ENCODE data around the gene FSIP1. TPM values are rescaled to one million over a fixed set of nuclear protein-coding genes. Genes with fewer than 3 reads are reported as not detected.

Gene FSIP1
- total and polyA plus RNA-seq, 4 donors = 3.6 to 7.3 (median 5.1) TPM

- Histone ChIP-seq H3K4me3 (ENCODE audit: low read depth, low read length) (no peak overlapping the region), H3K9me3 (ENCODE audit: control insufficient read depth, insufficient read depth, low read length) (no peaks in the 10 kb centered on the region), H3K27ac (ENCODE audit: low read depth, low read length) (no peak overlapping the region), H3K27me3 (ENCODE audit: control insufficient read depth, insufficient read depth, low read length) (no peaks in the 10 kb centered on the region), H3K36me3 (ENCODE audit: control insufficient read depth, insufficient read depth, low read length) (no peaks in the 10 kb centered on the region), H3K4me1 (ENCODE audit: control insufficient read depth, insufficient read depth, low read length) (no peaks in the 10 kb centered on the region)
- no peak for DNase-seq (ENCODE audit: low read depth in 4 of 6, low spot score in 6 of 6)
Observed at GRCh38 chr15:39747326-39747725, 35.3 kb downstream of the FSIP1 start.

- Histone ChIP-seq H3K27me3 (ENCODE audit: control insufficient read depth, insufficient read depth, low read length) (no peaks in the 10 kb centered on the region), H3K4me3 (ENCODE audit: low read depth, low read length) (no peak overlapping the region), H3K27ac (ENCODE audit: low read depth, low read length) (no peak overlapping the region), H3K4me1 (ENCODE audit: control insufficient read depth, insufficient read depth, low read length) (no peaks in the 10 kb centered on the region), H3K36me3 (ENCODE audit: control insufficient read depth, insufficient read depth, low read length) (no peaks in the 10 kb centered on the region), H3K9me3 (ENCODE audit: control insufficient read depth, insufficient read depth, low read length) (no peaks in the 10 kb centered on the region)
- no CpG with 5 or more reads among the region's 1 CpG for WGBS (ENCODE audit: insufficient coverage)
- DNase-seq (ENCODE audit: low read depth in 4 of 6, low spot score in 6 of 6) = no peak
Observed at GRCh38 chr15:39746714-39747276, 35.8 kb downstream of the FSIP1 start.

GRCh38 chr15:39746176-39746575 is 36.5 kb downstream of the FSIP1 start:
- Histone ChIP-seq H3K27ac (ENCODE audit: low read depth, low read length) (no peak overlapping the region), H3K4me3 (ENCODE audit: low read depth, low read length) (no peak overlapping the region), H3K4me1 (ENCODE audit: control insufficient read depth, insufficient read depth, low read length) (no peaks in the 10 kb centered on the region), H3K27me3 (ENCODE audit: control insufficient read depth, insufficient read depth, low read length) (no peaks in the 10 kb centered on the region), H3K36me3 (ENCODE audit: control insufficient read depth, insufficient read depth, low read length) (no peaks in the 10 kb centered on the region), H3K9me3 (ENCODE audit: control insufficient read depth, insufficient read depth, low read length) (no peaks in the 10 kb centered on the region)
- DNase-seq (ENCODE audit: low read depth in 4 of 6, low spot score in 6 of 6) = no peak
- 92% methylated on average over 2 of the region's 2 CpGs for WGBS (ENCODE audit: insufficient coverage)

GRCh38 chr15:39745415-39745814 is 37.2 kb downstream of the FSIP1 start:
- H3K27me3 ChIP-seq (ENCODE audit: control insufficient read depth, insufficient read depth, low read length) = no peaks in the 10 kb centered on the region

GRCh38 chr15:39744334-39745103 is 38.1 kb downstream of the FSIP1 start:
- H3K36me3 ChIP-seq (ENCODE audit: control insufficient read depth, insufficient read depth, low read length) = no peaks in the 10 kb centered on the region
- no peak for DNase-seq (ENCODE audit: low read depth in 4 of 6, low spot score in 6 of 6)
- no peaks in the 10 kb centered on the region for H3K9me3 ChIP-seq (ENCODE audit: control insufficient read depth, insufficient read depth, low read length)
- no peaks in the 10 kb centered on the region for H3K4me1 ChIP-seq (ENCODE audit: control insufficient read depth, insufficient read depth, low read length)
- no peak overlapping the region for H3K27ac ChIP-seq (ENCODE audit: low read depth, low read length)
- no peaks in the 10 kb centered on the region for H3K27me3 ChIP-seq (ENCODE audit: control insufficient read depth, insufficient read depth, low read length)
- no peak overlapping the region for H3K4me3 ChIP-seq (ENCODE audit: low read depth, low read length)
- 100% methylated on average over 1 of the region's 7 CpGs for WGBS (ENCODE audit: insufficient coverage)

More at GRCh38 chr15:39745415-39745814, 37.2 kb downstream of the FSIP1 start:
- no peak overlapping the region for H3K4me3 ChIP-seq (ENCODE audit: low read depth, low read length)
- no peak overlapping the region for H3K27ac ChIP-seq (ENCODE audit: low read depth, low read length)
- H3K36me3 ChIP-seq (ENCODE audit: control insufficient read depth, insufficient read depth, low read length) = no peaks in the 10 kb centered on the region
- DNase-seq (ENCODE audit: low read depth in 4 of 6, low spot score in 6 of 6) = no peak
- no peaks in the 10 kb centered on the region for H3K9me3 ChIP-seq (ENCODE audit: control insufficient read depth, insufficient read depth, low read length)
- H3K4me1 ChIP-seq (ENCODE audit: control insufficient read depth, insufficient read depth, low read length) = no peaks in the 10 kb centered on the region
- 83% methylated on average over 1 of the region's 2 CpGs for WGBS (ENCODE audit: insufficient coverage)

GRCh38 chr15:39743611-39744010 is 39.0 kb downstream of the FSIP1 start:
- no peaks in the 10 kb centered on the region for H3K9me3 ChIP-seq (ENCODE audit: control insufficient read depth, insufficient read depth, low read length)
- no peaks in the 10 kb centered on the region for H3K27me3 ChIP-seq (ENCODE audit: control insufficient read depth, insufficient read depth, low read length)
- H3K27ac ChIP-seq (ENCODE audit: low read depth, low read length) = no peak overlapping the region
- 86% methylated on average over 1 of the region's 2 CpGs for WGBS (ENCODE audit: insufficient coverage)
- no peak for DNase-seq (ENCODE audit: low read depth in 4 of 6, low spot score in 6 of 6)
- no peaks in the 10 kb centered on the region for H3K36me3 ChIP-seq (ENCODE audit: control insufficient read depth, insufficient read depth, low read length)
- H3K4me3 ChIP-seq (ENCODE audit: low read depth, low read length) = no peak overlapping the region
- H3K4me1 ChIP-seq (ENCODE audit: control insufficient read depth, insufficient read depth, low read length) = no peaks in the 10 kb centered on the region

GRCh38 chr15:39741258-39741657 is 41.4 kb downstream of the FSIP1 start:
- Histone ChIP-seq H3K4me3 (ENCODE audit: low read depth, low read length) (no peak overlapping the region), H3K27ac (ENCODE audit: low read depth, low read length) (no peak overlapping the region), H3K27me3 (ENCODE audit: control insufficient read depth, insufficient read depth, low read length) (no peaks in the 10 kb centered on the region), H3K36me3 (ENCODE audit: control insufficient read depth, insufficient read depth, low read length) (no peaks in the 10 kb centered on the region), H3K4me1 (ENCODE audit: control insufficient read depth, insufficient read depth, low read length) (peaks cover 6% of the 10 kb centered on the region), H3K9me3 (ENCODE audit: control insufficient read depth, insufficient read depth, low read length) (no peaks in the 10 kb centered on the region)
- DNase-seq (ENCODE audit: low read depth in 4 of 6, low spot score in 6 of 6) = no peak

- no peak overlapping the region for H3K4me3 ChIP-seq (ENCODE audit: low read depth, low read length)
- 80% methylated on average over 2 of the region's 3 CpGs for WGBS (ENCODE audit: insufficient coverage)
- no peaks in the 10 kb centered on the region for H3K36me3 ChIP-seq (ENCODE audit: control insufficient read depth, insufficient read depth, low read length)
- H3K27ac ChIP-seq (ENCODE audit: low read depth, low read length) = no peak overlapping the region
- no peaks in the 10 kb centered on the region for H3K9me3 ChIP-seq (ENCODE audit: control insufficient read depth, insufficient read depth, low read length)
- no peak for DNase-seq (ENCODE audit: low read depth in 4 of 6, low spot score in 6 of 6)
- H3K4me1 ChIP-seq (ENCODE audit: control insufficient read depth, insufficient read depth, low read length) = peaks cover 6% of the 10 kb centered on the region
- no peaks in the 10 kb centered on the region for H3K27me3 ChIP-seq (ENCODE audit: control insufficient read depth, insufficient read depth, low read length)
Observed at GRCh38 chr15:39738998-39739397, 43.6 kb downstream of the FSIP1 start.

- 75% methylated on average over 3 of the region's 4 CpGs for WGBS (ENCODE audit: insufficient coverage)
- Histone ChIP-seq H3K27me3 (ENCODE audit: control insufficient read depth, insufficient read depth, low read length) (no peaks in the 10 kb centered on the region), H3K36me3 (ENCODE audit: control insufficient read depth, insufficient read depth, low read length) (no peaks in the 10 kb centered on the region), H3K4me3 (ENCODE audit: low read depth, low read length) (no peak overlapping the region), H3K4me1 (ENCODE audit: control insufficient read depth, insufficient read depth, low read length) (peaks cover 6% of the 10 kb centered on the region), H3K9me3 (ENCODE audit: control insufficient read depth, insufficient read depth, low read length) (no peaks in the 10 kb centered on the region), H3K27ac (ENCODE audit: low read depth, low read length) (no peak overlapping the region)
- DNase-seq (ENCODE audit: low read depth in 4 of 6, low spot score in 6 of 6) = no peak
Observed at GRCh38 chr15:39737196-39737550, 45.5 kb downstream of the FSIP1 start.

Measured in spinal cord (tissue), 10 donors.